Bronchus fibroblast of lung (primary cell): Measurements from ENCODE around the gene SMAD2. TPM values are rescaled to one million over a fixed set of nuclear protein-coding genes. Genes with fewer than 3 reads are reported as not detected.

ENCODE experiments used
- total RNA-seq: library from RNA; depleted of rRNA; stranded (reverse); fragments of >200 nt; gene quantifications from 2 replicates; pipeline ENCODE4 v1.2.3, GENCODE V29; 2015

Gene SMAD2
- 42.7 and 58.7 TPM in 2 replicates for total RNA-seq

GRCh38 chr18:47930199-47930930, at the start of gene SMAD2:
Gene SMAD2, minus strand, starts transcription at chr18:47930659. Its CDS starts 33,903 bp downstream, at chr18:47896756.

